ENCODE data around the gene FAM114A1. TPM values are rescaled to one million over a fixed set of nuclear protein-coding genes. Genes with fewer than 3 reads are reported as not detected.
"Not testable (repeated sequence)": the region's sequence is repeated elsewhere in the genome, so short reads cannot be mapped to it uniquely, and the experiment has no call there.

Gene FAM114A1
- total RNA-seq, 1 donor from 2014 or later: 159 TPM

GRCh38 chr4:38909015-38909414 is 41.4 kb downstream of the FAM114A1 start:
- H3K27ac ChIP-seq (ENCODE audit: low read depth, low read length): no peak overlapping the region
- H3K9ac ChIP-seq (ENCODE audit: low read length): no peak overlapping the region
- peaks cover 36% of the 10 kb centered on the region for H3K36me3 Mint-ChIP-seq (ENCODE audit: low read depth, unreplicated experiment)
- no peaks in the 10 kb centered on the region for H3K9me3 ChIP-seq (ENCODE audit: insufficient read depth, low read depth, low read length)
- H3K4me1 ChIP-seq (ENCODE audit: insufficient read depth, low read length): no peaks in the 10 kb centered on the region
- H3K27me3 Mint-ChIP-seq (ENCODE audit: low read depth, unreplicated experiment): no peaks in the 10 kb centered on the region
- peaks cover 2% of the 10 kb centered on the region for H3K4me1 Mint-ChIP-seq (ENCODE audit: low read depth, unreplicated experiment)
- H3K27ac Mint-ChIP-seq (ENCODE audit: unreplicated experiment): no peak overlapping the region
- H3K79me2 ChIP-seq (ENCODE audit: insufficient read depth, low read length): no peaks in the 10 kb centered on the region
- H3K9me3 Mint-ChIP-seq (ENCODE audit: unreplicated experiment): no peaks in the 10 kb centered on the region
- DNase-seq (ENCODE audit: low read depth) (no peak), FAIRE-seq (no peak)
- H3K27me3 ChIP-seq (ENCODE audit: insufficient read depth, low read length): no peaks in the 10 kb centered on the region
- peaks cover 33% of the 10 kb centered on the region for H4K20me1 ChIP-seq (ENCODE audit: insufficient read depth, low read length)
- H2AFZ ChIP-seq (ENCODE audit: low read depth, low read length): no peak overlapping the region
- H3K4me2 ChIP-seq (ENCODE audit: low read length): no peak overlapping the region
- TF ChIP-seq EZH2 (IDR thresholded peaks at IDR 0.05; ENCODE audit: insufficient read depth, low read length): no peak
- no peak overlapping the region for H3K4me3 ChIP-seq (ENCODE audit: insufficient read depth, low read depth, low read length)
- H3K4me3 Mint-ChIP-seq (ENCODE audit: unreplicated experiment): no peak overlapping the region
- peaks cover 76% of the 10 kb centered on the region for H3K36me3 ChIP-seq (ENCODE audit: insufficient read depth, low read length)

GRCh38 chr4:38911257-38911656 is 43.7 kb downstream of the FAM114A1 start:
- Histone ChIP-seq H3K36me3 (ENCODE audit: insufficient read depth, low read length) (peaks cover 79% of the 10 kb centered on the region), H2AFZ (ENCODE audit: low read depth, low read length) (no peak overlapping the region), H4K20me1 (ENCODE audit: insufficient read depth, low read length) (peaks cover 20% of the 10 kb centered on the region), H3K27ac (ENCODE audit: low read depth, low read length) (no peak overlapping the region), H3K4me1 (ENCODE audit: insufficient read depth, low read length) (no peaks in the 10 kb centered on the region), H3K27me3 (ENCODE audit: insufficient read depth, low read length) (no peaks in the 10 kb centered on the region), H3K79me2 (ENCODE audit: insufficient read depth, low read length) (no peaks in the 10 kb centered on the region), H3K9ac (ENCODE audit: low read length) (no peak overlapping the region), H3K9me3 (ENCODE audit: insufficient read depth, low read depth, low read length) (no peaks in the 10 kb centered on the region), H3K4me3 (ENCODE audit: insufficient read depth, low read depth, low read length) (no peak overlapping the region), H3K4me2 (ENCODE audit: low read length) (no peak overlapping the region)
- peaks cover 41% of the 10 kb centered on the region for H3K36me3 Mint-ChIP-seq (ENCODE audit: low read depth, unreplicated experiment)
- DNase-seq (ENCODE audit: low read depth) (no peak), FAIRE-seq (no peak)
- H3K27me3 Mint-ChIP-seq (ENCODE audit: low read depth, unreplicated experiment): no peaks in the 10 kb centered on the region
- H3K9me3 Mint-ChIP-seq (ENCODE audit: unreplicated experiment): no peaks in the 10 kb centered on the region
- peaks cover 2% of the 10 kb centered on the region for H3K4me1 Mint-ChIP-seq (ENCODE audit: low read depth, unreplicated experiment)
- no peak for TF ChIP-seq EZH2 (IDR thresholded peaks at IDR 0.05; ENCODE audit: insufficient read depth, low read length)
- no peak overlapping the region for H3K27ac Mint-ChIP-seq (ENCODE audit: unreplicated experiment)
- H3K4me3 Mint-ChIP-seq (ENCODE audit: unreplicated experiment): no peak overlapping the region

- peaks cover 39% of the 10 kb centered on the region for H3K36me3 Mint-ChIP-seq (ENCODE audit: low read depth, unreplicated experiment)
- TF ChIP-seq CTCF (IDR thresholded peaks at IDR 0.05; ENCODE audit: insufficient read depth, low read depth, low read length) (no peak), EZH2 (IDR thresholded peaks at IDR 0.05; ENCODE audit: insufficient read depth, low read length) (no peak)
- DNase-seq (ENCODE audit: low read depth) (no peak), FAIRE-seq (no peak)
- no peaks in the 10 kb centered on the region for H3K79me2 ChIP-seq (ENCODE audit: insufficient read depth, low read length)
- H3K27me3 Mint-ChIP-seq (ENCODE audit: low read depth, unreplicated experiment): no peaks in the 10 kb centered on the region
- no peaks in the 10 kb centered on the region for H3K9me3 ChIP-seq (ENCODE audit: insufficient read depth, low read depth, low read length)
- H2AFZ ChIP-seq (ENCODE audit: low read depth, low read length): no peak overlapping the region
- H3K4me3 ChIP-seq (ENCODE audit: insufficient read depth, low read depth, low read length): no peak overlapping the region
- H3K4me2 ChIP-seq (ENCODE audit: low read length): no peak overlapping the region
- no peaks in the 10 kb centered on the region for H3K4me1 Mint-ChIP-seq (ENCODE audit: low read depth, unreplicated experiment)
- no peak overlapping the region for H3K9ac ChIP-seq (ENCODE audit: low read length)
- H3K27ac Mint-ChIP-seq (ENCODE audit: unreplicated experiment): no peak overlapping the region
- H3K36me3 ChIP-seq (ENCODE audit: insufficient read depth, low read length): peaks cover 78% of the 10 kb centered on the region
- H4K20me1 ChIP-seq (ENCODE audit: insufficient read depth, low read length): peaks cover 12% of the 10 kb centered on the region
- no peak overlapping the region for H3K27ac ChIP-seq (ENCODE audit: low read depth, low read length)
- H3K4me3 Mint-ChIP-seq (ENCODE audit: unreplicated experiment): no peak overlapping the region
- H3K27me3 ChIP-seq (ENCODE audit: insufficient read depth, low read length): no peaks in the 10 kb centered on the region
- H3K9me3 Mint-ChIP-seq (ENCODE audit: unreplicated experiment): no peaks in the 10 kb centered on the region
- H3K4me1 ChIP-seq (ENCODE audit: insufficient read depth, low read length): no peaks in the 10 kb centered on the region
Observed at GRCh38 chr4:38914854-38915253, 47.2 kb downstream of the FAM114A1 start.

GRCh38 chr4:38916267-38916666 is 48.7 kb downstream of the FAM114A1 start:
- H3K36me3 ChIP-seq (ENCODE audit: insufficient read depth, low read length): peaks cover 79% of the 10 kb centered on the region
- H3K4me3 ChIP-seq (ENCODE audit: insufficient read depth, low read depth, low read length); H3K4me1 ChIP-seq (ENCODE audit: insufficient read depth, low read length); H3K9me3 ChIP-seq (ENCODE audit: insufficient read depth, low read depth, low read length); H3K27ac ChIP-seq (ENCODE audit: low read depth, low read length); H3K79me2 ChIP-seq (ENCODE audit: insufficient read depth, low read length); H3K4me3 Mint-ChIP-seq (ENCODE audit: unreplicated experiment); H3K4me1 Mint-ChIP-seq (ENCODE audit: low read depth, unreplicated experiment); H3K27ac Mint-ChIP-seq (ENCODE audit: unreplicated experiment); H3K9ac ChIP-seq (ENCODE audit: low read length); H3K27me3 ChIP-seq (ENCODE audit: insufficient read depth, low read length); H3K27me3 Mint-ChIP-seq (ENCODE audit: low read depth, unreplicated experiment); DNase-seq (ENCODE audit: low read depth); H3K4me2 ChIP-seq (ENCODE audit: low read length); FAIRE-seq; H3K9me3 Mint-ChIP-seq (ENCODE audit: unreplicated experiment); H2AFZ ChIP-seq (ENCODE audit: low read depth, low read length): not testable (repeated sequence)
- H4K20me1 ChIP-seq (ENCODE audit: insufficient read depth, low read length): peaks cover 18% of the 10 kb centered on the region
- peaks cover 40% of the 10 kb centered on the region for H3K36me3 Mint-ChIP-seq (ENCODE audit: low read depth, unreplicated experiment)
